ENCODE data around the gene TPX2. TPM values are rescaled to one million over a fixed set of nuclear protein-coding genes. Genes with fewer than 3 reads are reported as not detected.
"Not testable (repeated sequence)": the region's sequence is repeated elsewhere in the genome, so short reads cannot be mapped to it uniquely, and the experiment has no call there.

Gene TPX2
- total RNA-seq, 1 donor from 2014 or later: 39.3 TPM

- no peak for DNase-seq (ENCODE audit: low read depth, low spot score)
Observed at GRCh38 chr20:31811796-31812728, 73.0 kb downstream of the TPX2 start.

DNA sequence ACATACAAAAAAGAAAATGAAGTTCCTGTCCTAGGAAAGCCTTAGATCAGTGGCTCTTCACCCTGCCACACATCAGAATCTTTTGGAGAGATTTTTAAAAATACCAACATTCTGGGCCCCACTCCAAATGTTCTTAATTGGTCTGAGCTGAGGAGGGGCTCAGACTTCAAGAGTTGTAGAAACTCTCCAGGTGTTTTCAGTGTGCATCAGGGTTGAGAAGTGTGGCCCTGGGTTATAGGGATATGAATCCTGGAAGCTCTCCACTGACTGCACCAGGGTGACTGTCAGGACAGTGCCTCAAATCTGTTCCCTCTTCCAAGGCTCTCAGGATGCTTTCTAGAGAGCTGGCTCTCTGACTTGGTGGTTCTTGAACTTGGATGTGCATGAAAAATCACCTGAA, 74.5 kb downstream of the TPX2 start:
- no peak for DNase-seq (ENCODE audit: low read depth, low spot score)

DNA sequence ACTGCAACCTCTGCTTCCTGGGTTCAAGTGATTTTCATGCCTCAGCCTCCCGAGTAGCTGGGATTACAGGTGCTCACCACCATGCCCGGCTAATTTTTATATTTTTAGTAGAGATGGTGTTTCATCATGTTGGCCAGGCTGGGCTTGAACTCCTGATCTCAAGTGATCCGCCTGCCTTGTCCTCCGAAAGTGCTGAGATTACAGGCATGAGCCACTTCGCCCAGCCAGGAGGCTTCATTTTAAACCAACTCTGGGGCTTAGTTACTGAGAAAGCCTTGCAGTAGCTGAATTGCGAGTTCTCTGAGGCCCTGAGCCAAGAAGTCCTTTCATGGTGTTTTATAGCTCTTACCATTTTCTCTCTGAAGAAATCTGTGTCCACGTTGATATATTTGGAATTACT, 75.1 kb downstream of the TPX2 start:
- DNase-seq (ENCODE audit: low read depth, low spot score): not testable (repeated sequence)

- no peak for DNase-seq (ENCODE audit: low read depth, low spot score)
Observed at GRCh38 chr20:31815408-31816188, 76.5 kb downstream of the TPX2 start.

GRCh38 chr20:31816221-31816620, 77.1 kb downstream of the TPX2 start:
- DNase-seq (ENCODE audit: low read depth, low spot score): no peak

- no peak for DNase-seq (ENCODE audit: low read depth, low spot score)
Observed at GRCh38 chr20:31817461-31817860, 78.4 kb downstream of the TPX2 start.

DNA sequence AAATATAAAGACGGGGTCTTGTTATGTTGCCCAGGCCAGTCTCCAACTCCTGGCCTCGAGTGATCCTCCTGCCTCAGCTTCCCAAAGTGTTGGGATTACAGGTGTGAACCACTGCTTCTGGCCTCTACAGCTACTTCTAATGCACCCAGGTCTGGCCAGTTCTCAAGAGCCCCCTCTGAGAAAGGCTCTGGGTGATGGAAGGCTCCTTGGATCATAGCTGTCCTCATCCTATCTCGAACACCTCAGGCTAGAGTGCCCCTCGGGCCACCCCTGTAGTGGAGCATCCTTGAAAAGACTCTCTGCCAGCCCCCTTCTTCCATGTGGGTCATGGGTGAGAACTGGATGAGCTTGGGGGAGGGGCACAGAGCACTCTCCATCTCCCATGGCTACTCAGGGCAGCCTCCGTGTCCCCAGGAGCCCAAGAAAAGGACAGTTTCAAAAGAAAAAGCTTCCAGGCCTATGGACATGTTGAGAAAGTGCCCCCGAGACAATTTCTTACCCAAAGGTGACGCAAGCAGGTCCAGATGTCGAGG, 79.4 kb downstream of the TPX2 start:
- no peak for DNase-seq (ENCODE audit: low read depth, low spot score)

GRCh38 chr20:31819083-31819784, 80.1 kb downstream of the TPX2 start, which contains the start of gene MYLK2:
TSS of gene MYLK2 (plus strand) at chr20:31819356. CDS start at chr20:31819581, 225 bp downstream.
- no peak for DNase-seq (ENCODE audit: low read depth, low spot score)

DNA sequence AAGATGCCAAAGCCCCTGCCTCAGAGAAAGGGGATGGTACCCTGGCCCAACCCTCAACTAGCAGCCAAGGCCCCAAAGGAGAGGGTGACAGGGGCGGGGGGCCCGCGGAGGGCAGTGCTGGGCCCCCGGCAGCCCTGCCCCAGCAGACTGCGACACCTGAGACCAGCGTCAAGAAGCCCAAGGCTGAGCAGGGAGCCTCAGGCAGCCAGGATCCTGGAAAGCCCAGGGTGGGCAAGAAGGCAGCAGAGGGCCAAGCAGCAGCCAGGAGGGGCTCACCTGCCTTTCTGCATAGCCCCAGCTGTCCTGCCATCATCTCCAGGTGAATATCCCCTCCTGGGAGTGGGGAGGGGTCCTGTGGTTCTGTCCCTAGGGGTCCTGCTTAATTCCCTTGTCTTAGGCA, 81.1 kb downstream of the TPX2 start:
- no peak for DNase-seq (ENCODE audit: low read depth, low spot score)

DNA sequence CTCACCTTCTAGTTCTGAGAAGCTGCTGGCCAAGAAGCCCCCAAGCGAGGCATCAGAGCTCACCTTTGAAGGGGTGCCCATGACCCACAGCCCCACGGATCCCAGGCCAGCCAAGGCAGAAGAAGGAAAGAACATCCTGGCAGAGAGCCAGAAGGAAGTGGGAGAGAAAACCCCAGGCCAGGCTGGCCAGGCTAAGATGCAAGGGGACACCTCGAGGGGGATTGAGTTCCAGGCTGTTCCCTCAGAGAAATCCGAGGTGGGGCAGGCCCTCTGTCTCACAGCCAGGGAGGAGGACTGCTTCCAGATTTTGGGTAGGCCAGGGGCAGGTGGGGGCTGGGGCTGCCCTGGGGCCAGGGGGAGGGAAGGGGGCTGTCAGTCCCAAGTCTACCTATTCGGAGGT, 82.3 kb downstream of the TPX2 start:
- DNase-seq (ENCODE audit: low read depth, low spot score): no peak

DNA sequence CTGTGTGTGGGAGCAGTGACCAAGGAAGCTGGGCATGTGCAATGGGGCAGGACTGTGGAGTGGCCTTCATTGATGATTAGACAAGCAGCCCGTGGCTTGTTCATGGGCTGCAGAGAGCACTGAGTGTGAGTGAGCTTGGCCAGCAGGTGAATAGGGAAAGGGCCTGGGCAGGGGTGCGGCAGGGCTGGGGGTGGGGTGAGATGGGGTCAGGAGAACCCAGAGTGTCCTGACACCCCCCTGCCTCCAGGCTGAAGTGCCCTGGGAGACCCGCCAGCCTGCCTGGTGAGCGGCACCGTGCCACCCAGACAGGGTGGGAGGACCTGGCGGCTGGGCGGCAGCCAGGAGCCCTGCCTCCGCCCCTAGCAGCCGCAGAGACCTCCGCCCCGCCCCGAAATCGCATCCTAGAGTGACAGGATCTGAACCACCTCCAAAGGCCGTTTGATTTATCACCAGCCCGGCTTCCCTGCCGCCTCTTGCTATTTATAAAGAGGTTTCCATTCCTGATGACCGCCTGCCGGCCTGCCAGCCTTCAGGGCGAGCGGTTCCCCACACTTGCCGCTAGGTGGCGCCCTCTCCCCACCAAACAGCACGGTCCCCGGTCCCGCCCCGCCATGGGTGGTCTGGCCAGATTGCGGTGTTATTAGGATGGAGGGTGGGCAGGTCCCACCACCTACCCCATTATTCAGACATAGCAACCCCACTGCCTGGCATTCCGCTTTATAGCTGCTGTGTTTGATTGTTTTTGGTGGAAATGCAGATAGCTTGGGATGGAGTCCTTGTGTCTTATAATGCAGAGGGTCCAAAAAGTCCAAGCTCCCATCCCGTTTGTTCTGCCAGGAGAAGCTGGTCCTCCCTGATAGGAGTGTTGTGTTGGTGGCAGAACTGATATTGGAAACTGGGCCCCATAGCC, 83.6 kb downstream of the TPX2 start:
- DNase-seq (ENCODE audit: low read depth, low spot score): no peak

- no peak for DNase-seq (ENCODE audit: low read depth, low spot score)
Observed at GRCh38 chr20:31823360-31824124, 84.5 kb downstream of the TPX2 start.

DNA sequence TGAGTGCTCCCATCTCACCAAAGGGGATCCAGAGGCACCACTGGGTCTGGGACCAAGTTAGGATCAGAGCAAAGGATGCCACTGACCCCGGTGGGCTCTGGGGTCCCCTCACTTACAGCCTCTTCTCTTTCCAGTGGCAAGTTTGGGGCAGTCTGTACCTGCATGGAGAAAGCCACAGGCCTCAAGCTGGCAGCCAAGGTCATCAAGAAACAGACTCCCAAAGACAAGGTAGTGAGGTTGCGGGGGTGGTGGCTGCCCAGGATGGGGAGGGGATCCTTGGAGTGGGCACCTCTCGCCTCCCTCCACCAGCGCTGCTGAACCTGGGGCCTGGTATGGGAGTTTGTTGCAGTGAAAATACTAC, 85.0 kb downstream of the TPX2 start:
- DNase-seq (ENCODE audit: low read depth, low spot score): no peak

GRCh38 chr20:31824554-31825313, 85.6 kb downstream of the TPX2 start:
- DNase-seq (ENCODE audit: low read depth, low spot score): no peak

DNA sequence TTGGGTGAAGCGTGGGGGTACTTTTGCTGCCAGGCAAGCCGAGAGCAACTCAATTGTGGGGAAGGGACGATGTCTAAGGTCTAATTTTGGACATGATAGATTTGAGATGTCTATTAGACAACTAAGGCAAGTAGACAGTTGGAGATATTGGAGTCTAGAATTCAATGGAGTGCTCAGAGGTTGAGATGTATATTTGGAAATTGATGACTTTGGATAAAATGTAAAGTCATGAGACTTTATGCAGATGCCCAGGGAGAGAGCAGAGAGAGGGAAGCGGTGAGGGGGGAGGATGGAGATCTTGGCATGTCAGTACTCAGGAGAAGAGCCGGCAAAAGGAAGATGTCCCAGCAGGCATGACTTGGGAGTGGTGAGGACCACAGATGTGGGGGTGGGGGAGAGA, 87.0 kb downstream of the TPX2 start:
- no peak for DNase-seq (ENCODE audit: low read depth, low spot score)

DNA sequence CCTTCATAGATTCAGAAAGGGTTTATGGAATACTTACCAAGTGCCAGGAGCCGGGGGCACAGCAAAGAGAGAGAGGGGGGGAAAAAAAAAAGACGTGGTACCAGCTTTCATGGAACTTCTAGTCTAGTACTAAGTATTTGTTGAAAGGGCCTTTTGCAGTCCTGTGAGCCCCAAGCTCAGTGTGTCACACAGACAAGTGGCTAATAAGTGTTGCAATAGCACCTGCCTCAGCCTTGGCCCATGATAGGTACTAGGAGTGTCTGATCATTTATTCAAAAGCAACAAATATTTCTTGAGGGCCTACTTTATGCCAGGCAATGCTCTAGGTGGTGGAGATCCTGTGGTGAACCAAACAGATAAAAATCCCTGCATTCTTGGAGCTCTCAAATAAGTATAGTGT, 88.0 kb downstream of the TPX2 start:
- DNase-seq (ENCODE audit: low read depth, low spot score): no peak

DNA sequence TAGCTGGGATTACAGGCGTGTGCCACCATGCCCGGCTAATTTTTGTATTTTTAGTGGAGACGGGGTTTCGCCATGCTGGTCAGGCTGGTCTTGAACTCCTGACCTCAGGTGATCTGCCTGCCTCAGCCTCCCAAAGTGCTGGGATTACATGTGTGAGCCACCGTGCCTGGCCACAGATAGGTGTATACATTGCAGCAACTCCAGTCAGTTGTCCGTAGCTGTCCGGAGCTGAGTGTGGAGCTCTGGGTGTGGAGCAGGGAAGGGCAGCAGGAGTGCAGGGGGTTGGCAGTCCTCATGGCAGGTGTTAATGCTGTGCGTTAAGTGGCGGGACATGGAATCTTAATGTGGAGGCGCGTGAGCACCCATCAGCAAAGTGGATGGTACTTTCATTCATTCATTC, 88.9 kb downstream of the TPX2 start:
- not testable (repeated sequence) for DNase-seq (ENCODE audit: low read depth, low spot score)

GRCh38 chr20:31829731-31830130, 90.6 kb downstream of the TPX2 start:
- DNase-seq (ENCODE audit: low read depth, low spot score): no peak

GRCh38 chr20:31830406-31830981, 91.4 kb downstream of the TPX2 start:
- no peak for DNase-seq (ENCODE audit: low read depth, low spot score)

Measured in pulmonary artery endothelial cell (primary cell).